GM19239 (cell line): ENCODE measurements around the gene IMMT.
"Not testable (repeated sequence)": the region's sequence is repeated elsewhere in the genome, so short reads cannot be mapped to it uniquely, and the experiment has no call there.

Source experiments
- DNase-seq: peaks from one replicate; pipeline ENCODE4 v3.0.0; 2011; ENCODE audit warnings: low spot score; ENCODE audit not compliant: insufficient read length
- FAIRE-seq: peaks from 2 replicates; lab custom pipeline; 2011; peaks lifted over from hg19 to GRCh38; lab: Jason Lieb, UNC

Gene IMMT

DNA sequence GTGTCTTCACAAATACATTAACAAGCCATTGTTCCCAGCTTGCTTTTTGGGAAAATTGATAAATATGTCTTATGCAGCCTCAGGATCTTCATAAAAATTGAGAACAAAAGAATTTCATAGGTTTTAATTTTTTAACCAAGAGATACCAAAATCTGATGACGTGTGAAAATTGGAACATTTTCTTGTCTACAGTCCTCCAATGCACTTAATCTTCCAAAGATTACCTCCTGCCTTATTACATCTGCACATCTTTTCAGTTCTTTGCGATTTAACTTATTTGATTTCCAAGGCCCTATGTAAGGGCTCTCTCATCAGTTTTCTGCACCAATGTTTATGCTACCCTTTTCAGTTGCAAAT is 7.1 kb upstream of the IMMT start:
- no peak for FAIRE-seq
- no peak for DNase-seq

DNA sequence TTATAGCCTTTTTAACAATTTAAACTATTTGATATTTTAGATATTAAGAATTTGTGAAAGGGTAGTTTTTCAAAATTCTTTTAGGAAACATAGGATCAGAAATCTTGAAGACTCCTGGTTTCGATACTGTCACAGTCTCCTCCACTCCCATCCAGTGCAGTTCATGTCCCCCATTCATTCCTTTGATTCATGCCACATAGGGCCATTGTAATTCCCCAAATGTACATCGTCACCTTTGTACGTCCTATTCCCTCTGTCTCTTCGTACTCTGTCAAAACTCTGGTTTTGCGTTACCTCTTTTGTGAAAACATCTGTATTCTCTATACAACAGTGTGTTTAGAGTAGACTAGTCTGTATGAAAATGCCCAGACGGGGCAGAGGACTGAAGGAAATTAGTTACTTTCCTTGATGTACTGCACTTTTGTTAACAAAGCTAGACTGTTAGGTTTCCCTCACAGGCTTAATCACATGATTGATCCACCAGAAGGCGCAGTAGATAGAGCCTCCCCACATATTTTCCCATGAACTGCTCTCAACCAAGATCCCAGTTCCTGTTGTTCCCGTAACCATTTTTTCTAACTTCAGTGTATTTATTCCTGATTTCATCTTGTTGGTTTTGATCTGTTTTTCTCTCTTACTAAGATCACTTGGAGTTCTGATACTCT is 6.5 kb upstream of the IMMT start:
- DNase-seq (no peak), FAIRE-seq (no peak)

DNA sequence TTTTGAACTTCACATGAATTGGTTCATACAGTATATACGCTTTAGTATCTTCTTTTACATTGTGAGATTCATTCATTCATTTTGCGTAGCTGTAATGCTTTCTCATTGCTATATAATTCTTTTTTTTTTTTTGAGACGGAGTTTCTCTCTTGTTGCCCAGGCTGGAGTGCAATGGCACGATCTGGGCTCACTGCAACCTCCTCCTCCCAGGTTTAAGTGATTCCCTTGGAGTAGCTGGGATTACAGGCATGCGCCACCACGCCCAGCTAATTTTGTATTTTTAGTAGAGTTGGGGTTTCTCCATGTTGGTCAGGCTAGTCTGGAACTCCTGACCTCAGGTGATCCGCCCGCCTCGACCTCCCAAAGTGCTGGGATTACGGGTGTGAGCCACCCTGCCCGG is 5.3 kb upstream of the IMMT start:
- FAIRE-seq, DNase-seq: not testable (repeated sequence)

DNA sequence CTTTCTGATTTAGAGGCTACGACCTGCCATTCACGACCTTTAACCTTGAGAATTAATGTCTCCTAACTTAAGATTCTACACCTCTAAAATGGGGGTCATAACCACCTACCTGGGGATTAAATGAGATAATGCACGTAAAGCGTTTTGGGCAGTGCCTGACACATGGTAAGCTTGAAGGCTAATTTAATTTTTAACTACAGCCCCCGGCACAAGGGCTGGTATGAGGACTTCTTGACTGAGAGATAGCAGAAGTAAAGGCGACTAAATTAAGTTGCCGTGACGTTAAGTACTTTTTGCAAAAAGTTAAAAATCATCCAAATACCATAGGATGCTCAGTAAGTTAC is 4.5 kb upstream of the IMMT start:
- no peak for DNase-seq
- no peak for FAIRE-seq

DNA sequence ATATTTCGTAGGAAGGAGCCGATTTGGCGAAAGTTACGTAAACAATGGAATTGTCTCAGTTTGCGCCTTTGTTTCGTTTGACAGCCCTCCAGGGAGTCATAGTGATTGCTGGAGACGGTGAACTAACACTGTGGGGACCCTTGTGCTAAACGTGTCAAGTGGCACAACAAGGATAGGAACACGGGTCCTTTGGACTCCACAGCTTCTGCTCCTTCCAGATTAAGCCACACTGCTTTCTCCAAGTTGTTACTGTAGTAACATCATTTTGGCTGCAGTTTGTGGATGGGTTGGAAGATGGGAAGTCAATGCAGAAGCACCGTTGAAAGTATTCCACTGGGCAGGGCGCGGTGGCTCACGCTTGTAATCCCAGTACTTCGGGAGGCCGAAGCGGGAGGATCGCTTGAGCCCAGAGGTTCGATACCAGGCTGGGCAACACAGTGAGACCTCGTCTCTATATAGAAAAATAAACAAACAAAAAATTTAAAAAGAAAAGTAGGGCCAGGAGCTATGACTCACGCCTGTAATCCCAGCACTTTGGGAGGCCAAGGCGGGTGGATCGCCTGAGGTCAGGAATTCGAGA is 636 bp upstream of the IMMT start:
- FAIRE-seq, result peak; percentile 72

DNA sequence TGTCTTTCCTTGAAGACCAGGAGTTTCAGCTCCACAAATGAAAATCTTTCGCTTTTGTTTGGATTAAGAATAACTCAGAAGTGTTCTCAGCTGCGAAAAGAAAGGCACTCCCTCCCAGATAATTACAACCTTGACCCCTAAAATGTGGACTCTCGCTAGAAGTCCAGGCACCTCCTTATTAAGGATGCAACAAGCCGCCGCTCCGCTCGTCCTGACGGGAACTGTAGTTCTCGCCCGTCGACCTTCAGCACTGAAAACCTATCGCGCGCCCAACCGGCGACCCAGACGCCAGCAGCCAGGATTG is 559 bp downstream of the IMMT start:
- DNase-seq, result no peak

More for the DNA sequence above, 636 bp upstream of the IMMT start:
- DNase-seq, result no peak

DNA sequence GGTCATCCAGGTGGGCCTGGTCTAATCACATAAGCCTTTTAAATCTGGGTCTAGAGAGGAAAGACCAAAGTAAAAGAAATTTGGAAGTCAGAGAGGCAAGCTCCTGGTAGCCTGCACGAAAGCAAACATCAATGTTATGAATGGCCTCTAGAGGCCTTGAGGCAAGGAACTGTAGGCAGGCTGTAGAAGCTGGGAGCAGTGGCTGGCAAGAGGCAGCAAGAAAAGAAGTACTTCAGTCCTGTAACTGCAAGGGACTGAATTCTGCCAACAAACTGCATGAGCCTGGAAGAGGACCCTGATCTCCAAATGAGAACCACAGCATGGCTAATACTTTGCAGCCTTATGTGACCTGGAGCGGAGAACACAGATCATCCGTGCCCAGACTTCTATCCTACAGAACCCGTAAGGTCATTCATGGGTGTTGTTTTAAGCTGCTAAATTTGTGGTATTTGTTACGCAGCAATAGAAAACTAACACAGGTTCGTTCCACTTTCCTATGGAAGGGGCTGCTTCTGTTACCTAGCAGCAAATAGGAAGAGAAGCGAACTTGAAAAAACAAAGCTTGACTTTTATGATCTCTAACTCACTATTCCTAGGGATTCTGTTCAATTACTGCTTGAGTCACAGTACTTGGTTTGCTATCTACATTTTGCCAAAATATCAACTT is 1.2 kb downstream of the IMMT start:
- no peak for FAIRE-seq
- DNase-seq, result no peak

More for the DNA sequence above, 559 bp downstream of the IMMT start:
- peak; percentile 91 for FAIRE-seq

DNA sequence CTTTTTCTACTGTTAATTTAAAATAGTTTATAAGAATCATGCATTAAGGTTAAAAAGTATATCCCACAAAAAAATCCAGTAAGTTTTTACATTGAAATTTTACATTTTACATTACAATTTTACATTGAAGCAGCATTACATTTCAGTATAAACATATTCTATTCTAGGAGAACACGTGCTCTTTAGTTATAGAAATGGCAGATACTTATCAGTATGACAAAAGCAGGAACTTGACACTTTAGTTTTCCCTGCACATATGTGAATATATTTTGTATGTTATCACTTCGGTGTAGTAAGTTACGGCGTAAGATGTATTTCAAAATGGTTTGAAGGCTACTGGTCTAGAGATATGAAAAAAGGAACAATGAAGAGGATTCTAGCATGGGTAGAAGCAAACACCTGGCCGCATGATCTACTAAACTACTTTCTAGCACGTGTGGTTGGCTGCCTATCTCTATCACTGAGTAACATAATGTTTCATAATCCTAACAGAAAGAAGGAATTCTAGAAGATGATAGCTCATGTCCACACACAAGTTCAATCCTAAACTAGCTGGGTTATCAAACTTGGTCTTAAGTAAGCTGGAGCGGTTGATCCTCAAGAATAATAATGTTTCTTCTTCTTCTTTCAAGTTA is 5.4 kb downstream of the IMMT start:
- DNase-seq, result no peak
- FAIRE-seq, result no peak

DNA sequence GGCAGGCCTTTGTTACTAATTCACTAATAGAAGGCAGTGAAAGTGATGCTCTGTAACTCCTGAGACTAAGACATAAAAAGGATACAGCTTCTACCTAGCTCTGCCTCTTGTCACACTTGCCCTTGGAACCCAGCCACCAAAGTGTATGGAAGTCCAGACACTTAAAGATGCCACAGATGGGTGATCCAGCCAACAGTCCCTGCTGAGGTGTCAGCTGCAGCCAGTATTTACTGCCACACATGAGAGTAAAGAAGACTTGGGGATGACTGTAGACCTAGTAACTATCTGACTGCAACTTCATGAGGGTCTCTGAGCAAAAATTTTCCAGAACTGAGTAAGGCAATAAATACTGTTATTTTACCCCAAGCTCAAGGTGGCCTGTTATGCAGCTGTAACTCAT is 8.8 kb downstream of the IMMT start:
- DNase-seq (no peak), FAIRE-seq (peak; percentile 45)

DNA sequence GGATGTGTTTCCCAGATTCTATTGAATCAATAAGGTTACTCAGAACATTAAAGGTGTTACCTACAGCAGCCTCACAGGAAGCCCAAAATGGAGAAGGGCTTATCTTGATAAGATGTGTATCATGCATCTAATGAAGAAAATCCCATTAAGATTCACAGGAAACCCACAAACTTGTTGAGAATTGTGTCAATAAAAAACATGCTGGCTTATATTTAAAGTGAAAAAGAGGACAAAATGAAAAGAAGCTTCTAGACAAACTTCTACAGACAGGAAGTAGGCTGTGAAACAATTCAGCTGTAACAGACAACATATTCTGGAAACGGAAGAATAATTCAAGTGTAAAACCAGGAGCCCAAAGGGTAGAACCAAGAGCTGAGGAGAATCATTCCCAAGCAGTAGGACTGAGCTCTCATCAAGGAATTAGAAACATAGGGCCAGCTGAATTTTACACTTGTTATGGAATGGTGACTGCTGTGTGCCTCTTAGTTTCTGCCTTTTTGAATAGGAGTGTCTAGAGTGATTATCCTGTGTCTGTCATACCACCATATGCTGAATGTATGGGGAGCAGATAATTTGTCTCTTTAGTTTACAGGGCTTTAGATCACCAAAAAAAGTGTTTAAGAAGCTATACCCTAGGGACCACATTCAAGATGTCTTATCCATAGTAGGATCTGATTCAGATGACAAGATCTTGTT is 9.6 kb downstream of the IMMT start:
- peak; percentile 73 for FAIRE-seq
- DNase-seq, result no peak

DNA sequence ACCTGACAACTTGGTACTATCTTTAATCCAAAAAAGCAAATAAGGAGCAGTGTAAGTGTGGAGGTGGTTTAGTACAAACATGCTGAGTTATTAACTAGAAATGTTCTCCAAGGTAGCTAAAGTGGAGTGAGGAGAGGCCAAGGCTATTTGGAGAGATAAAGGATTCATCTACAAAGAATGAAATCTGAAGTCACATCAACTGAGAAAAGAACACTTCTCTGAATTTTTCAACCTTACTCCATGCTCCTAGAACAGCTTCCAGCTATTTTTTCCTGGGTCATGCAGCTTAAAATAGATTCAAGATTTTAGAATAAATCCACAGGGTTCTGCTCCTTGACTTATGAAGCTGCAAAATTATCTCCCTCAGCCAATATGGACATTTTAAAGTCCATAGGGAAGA is 18.7 kb downstream of the IMMT start:
- DNase-seq (no peak), FAIRE-seq (peak; percentile 82)

DNA sequence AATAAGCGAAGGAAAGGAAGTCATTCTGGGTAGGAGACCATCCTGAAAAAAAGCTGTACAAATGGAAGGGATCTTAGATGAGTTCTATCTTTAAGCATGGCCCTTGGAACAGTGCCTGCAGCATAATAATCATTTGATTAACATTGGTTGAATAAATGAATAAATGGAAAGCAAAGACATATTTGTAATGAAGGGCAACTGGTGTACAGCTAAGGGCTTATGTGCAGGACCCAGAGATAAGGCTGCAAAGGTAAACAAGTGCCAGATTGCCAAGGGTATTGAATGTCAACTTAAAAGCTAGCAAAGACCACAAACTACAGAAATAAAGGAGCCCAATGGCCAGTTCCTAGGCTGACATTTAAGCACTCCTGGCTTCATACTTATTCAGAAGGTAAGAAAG is 19.4 kb downstream of the IMMT start:
- DNase-seq (no peak), FAIRE-seq (no peak)

DNA sequence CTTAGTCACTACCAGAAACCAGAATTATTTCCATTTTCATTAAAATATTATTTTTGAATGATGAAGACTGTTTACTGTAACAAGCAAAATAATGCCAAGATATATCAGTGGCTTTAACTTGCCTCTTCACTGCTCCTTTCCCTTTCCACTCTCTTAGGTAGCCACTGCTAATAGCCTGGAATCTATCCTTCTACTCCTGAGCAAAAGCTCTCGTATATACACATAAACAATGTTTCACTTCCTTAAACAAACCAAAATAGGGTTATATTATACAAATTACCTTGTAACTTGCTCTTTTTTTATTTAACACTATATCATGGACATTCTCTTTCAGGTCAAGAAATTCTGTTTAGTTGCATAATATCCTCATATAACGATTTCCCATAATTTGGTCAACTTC is 20.8 kb downstream of the IMMT start:
- no peak for DNase-seq
- FAIRE-seq, result peak; percentile 11

DNA sequence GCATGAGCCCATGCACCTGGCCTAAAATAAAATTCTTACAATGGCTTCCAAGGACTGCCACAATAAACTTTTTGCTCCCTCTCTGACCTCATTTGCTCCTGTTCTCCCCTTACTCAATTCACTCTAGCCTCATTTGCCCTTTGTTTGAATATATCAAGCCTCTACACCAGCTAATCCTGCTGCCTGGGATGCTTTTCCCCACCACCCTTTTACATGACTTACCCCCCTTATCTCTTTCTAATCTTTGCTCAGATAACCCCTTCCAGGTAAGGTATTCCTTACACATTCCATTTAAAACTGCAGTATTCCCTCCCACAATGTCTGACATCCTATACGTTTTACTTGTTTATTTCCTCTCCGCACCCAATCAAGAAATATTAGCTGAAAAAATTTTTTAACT is 22.7 kb downstream of the IMMT start:
- no peak for FAIRE-seq
- no peak for DNase-seq

DNA sequence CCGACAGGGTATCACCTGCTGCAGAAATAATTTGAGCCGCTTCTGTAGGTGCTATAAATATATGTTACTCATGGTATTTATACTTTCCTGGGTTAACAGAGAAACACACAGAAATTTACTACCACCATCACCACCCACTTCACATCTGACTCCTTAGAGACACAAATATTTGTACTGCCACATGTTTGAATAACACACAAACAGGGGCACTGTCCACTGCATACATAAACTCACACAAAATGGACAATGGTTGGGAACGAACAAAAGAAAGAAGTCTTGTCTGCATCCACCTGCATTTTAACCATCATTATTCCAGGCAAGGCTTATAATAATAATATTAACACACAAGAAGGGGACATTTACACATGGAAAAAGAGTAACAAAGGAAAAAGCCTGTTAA is 24.0 kb downstream of the IMMT start:
- no peak for FAIRE-seq
- DNase-seq, result no peak

DNA sequence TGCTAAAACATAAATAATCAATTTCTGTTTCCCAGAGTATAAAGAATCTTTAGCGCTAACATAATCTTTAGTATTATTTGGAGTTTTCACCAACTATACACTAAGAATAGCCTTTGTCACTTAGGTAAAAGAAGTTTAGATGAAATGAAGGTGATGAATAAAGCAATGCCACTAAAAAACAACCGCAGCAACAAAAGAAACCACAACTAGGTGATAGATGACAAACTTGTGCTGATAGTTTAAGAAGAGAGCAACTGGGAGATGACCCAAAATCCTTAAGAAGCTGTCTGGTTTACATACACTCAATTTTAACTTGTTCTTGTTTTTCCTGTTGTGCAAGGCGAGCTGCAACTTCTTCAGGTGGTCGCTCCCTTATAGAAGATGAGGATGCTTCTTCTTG is 24.8 kb downstream of the IMMT start:
- no peak for DNase-seq
- no peak for FAIRE-seq

DNA sequence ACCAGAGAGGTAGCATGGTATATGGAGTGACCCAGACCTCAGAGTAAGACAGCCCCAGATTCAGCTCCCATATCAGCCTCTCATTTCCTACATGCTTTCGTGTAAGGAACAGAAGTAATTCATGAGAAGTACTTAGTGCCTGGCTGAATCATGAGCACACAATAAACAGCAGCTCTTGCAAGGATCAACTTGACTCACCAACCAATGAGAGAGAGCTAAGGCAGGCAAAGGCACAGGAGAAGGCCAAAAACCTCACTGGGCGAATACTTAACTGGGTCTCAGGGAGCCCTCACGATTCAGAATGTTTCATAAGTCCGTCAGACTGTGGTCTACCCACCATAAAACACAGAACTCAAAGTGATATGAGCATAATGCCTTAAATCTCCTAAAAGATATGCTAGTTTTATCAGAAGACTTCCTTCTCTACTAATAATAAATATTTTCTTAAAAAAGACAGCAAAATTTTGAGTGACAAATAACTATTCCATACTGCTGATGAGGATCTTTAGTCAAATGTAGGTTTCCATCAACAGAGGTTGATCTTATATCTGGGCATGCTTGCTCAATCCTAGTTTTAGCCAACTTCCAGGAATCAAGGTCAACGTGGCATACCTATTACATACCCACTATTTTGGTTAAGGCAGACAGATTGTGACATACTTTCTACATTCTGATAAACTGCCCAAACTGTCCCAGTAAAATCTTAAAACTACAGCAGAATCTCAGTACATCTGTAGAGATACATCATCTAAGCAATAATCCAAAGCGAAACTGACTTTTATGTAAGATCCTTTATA is 34.9 kb downstream of the IMMT start:
- no peak for FAIRE-seq

DNA sequence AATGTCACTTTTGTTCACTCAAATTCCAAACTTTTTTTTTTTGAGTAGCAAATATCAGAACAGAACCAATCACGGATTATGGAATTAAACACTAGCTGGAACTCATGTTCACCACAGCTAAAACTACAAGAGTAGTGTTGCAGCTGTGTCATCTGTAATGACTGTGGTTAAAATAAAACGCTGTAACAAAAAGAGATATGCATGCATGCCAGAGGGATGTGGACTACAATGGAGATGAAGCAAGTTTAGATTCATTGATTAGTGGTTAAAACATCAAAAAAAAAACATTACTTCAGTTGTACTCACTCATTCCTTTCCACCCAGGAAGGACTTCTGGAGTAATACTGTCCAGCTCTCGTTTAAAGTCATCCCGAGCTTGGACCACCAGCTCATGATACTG is 37.0 kb downstream of the IMMT start:
- FAIRE-seq, result no peak
- DNase-seq, result no peak

More for the DNA sequence above, 34.9 kb downstream of the IMMT start:
- no peak for DNase-seq

DNA sequence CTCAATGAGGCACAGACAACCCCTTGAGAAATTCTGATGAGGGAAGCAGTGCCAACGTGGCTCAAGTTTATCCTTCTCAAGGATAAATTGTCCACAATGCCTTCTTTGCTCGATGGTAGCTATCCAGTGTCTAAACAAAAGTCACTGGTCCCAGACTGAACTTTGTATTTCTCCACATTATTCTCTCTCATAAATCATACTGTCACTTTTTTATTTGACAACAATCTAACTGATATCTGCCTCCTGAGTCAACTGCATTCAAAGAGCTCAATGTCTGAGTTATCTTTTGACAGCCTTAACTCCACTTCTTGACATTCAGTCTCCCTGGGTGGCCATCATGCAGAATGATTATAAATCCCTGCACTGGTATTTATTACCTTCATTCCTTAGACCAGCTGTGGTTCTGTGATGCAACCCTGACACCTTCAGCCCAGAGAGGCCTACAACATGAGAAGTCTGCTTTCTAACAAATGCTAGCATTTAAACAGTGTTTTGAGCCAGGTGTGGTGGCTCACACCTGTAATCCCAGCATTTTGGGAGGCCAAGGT is 38.2 kb downstream of the IMMT start:
- no peak for DNase-seq
- FAIRE-seq, result no peak

DNA sequence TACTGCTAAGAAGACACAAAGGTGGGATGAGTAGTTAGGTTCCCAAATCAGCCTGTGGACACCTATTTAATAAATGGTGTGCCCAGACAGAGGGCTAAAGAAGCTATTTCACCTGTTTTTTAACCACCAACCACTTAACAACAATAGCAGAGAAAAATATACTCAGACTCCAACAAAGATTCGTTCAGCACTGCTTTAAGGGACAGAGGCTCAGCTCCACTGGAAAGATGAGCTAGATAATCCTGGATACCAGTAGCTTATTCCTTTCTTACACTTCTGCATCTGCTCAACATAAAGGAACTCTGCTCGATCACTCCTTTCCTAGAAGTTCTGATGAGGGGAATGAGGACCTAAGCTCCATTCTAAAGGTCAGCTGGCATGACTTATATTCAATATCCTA is 44.8 kb downstream of the IMMT start:
- DNase-seq (no peak), FAIRE-seq (no peak)
